ENCODE results near the gene RRH. TPM values are rescaled to one million over a fixed set of nuclear protein-coding genes. Genes with fewer than 3 reads are reported as not detected.

The RRH gene
- total and polyA plus RNA-seq, 2 of the 4 experiments (the other 2 are of a cell fraction): 0.05 TPM; not detected in 1

DNA sequence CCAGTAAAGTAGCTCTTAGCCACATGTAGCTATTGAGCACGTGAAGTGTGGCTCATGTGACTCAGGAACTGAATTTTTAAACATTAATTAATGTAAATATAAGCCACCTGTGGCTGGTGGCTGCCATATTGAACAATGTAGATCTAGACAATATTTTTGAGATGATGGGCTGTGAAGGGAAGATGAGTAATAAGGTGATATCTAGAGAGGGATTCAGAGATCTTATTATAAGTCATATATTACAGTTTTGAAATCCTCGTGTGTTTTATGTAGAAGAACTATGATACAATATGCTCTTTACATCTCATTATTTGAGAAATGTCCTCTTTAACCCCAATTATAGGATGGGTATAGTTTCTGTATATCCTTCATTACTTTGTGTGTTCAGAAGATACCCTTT, 6.6 kb upstream of the RRH start:
- H3K56ac ChIP-seq (ENCODE audit: extremely low read depth, insufficient read depth, low read length): no peak overlapping the region
- H3K9ac ChIP-seq (ENCODE audit: low read depth, low read length): no peak overlapping the region
- no peak overlapping the region for H4K91ac ChIP-seq (ENCODE audit: insufficient read depth, low read depth, low read length)
- in situ Hi-C loops (cut with MboI; ENCODE audit: low sequenced_read_pairs) (no loop called here), dilution Hi-C loops (cut with HindIII; ENCODE audit: low sequenced_read_pairs, unreplicated experiment) (no loop called here), intact Hi-C loops (cut with micrococcal nuclease) (loop anchor here (5.0 to 10.0 kb wide), 2 partner anchors 284 to 996 kb away; no protein-coding TSS in a partner anchor)
- DNase-seq (no peak), ATAC-seq (ENCODE audit: low read depth) (no peak)
- POLR2A ChIA-PET (ENCODE audit: unreplicated experiment): no interaction called here
- H2AFZ ChIP-seq (replicated peaks; ENCODE audit: low read length, poor library complexity): no peak overlapping the region
- H2BK120ac ChIP-seq (ENCODE audit: low read depth, low read length): no peak overlapping the region
- no peaks in the 10 kb centered on the region for H4K20me1 ChIP-seq (ENCODE audit: insufficient read depth, low read length)
- no peak overlapping the region for H3K27ac ChIP-seq (ENCODE audit: insufficient read depth, low read length)
- H2BK15ac ChIP-seq (ENCODE audit: low read depth, low read length): no peak overlapping the region
- H3K4ac ChIP-seq (ENCODE audit: low read depth, low read length): no peak overlapping the region
- BruUV-seq (replicated peaks): no TSS peak
- H3K27me3 ChIP-seq (ENCODE audit: control insufficient read depth, insufficient read depth, low read length): no peaks in the 10 kb centered on the region
- no peak overlapping the region for H3K18ac ChIP-seq (ENCODE audit: low read depth, low read length)
- no peak overlapping the region for H2AK5ac ChIP-seq (ENCODE audit: low read depth, low read length)
- peaks cover 16 to 23% of the 10 kb centered on the region in 2 experiments; a peak in 3 of 4 replicates for H3K79me1 ChIP-seq (ENCODE audit: low read depth in 1 of 2, low read length in 2 of 2)
- no peak overlapping the region for H3K4me3 ChIP-seq (ENCODE audit: insufficient read depth, low read depth, low read length)
- no peaks in the 10 kb centered on the region for H3K9me3 ChIP-seq (ENCODE audit: control insufficient read depth, insufficient read depth, low read length)
- no peak overlapping the region for H3K4me2 ChIP-seq (ENCODE audit: low read depth, low read length)
- CTCF ChIA-PET: interaction anchor here (0.6 kb wide), 1 partner anchor 14 kb away, joined by 3 read pairs; no protein-coding TSS in a partner anchor
- no peak overlapping the region for H4K8ac ChIP-seq (ENCODE audit: low read depth in 2 of 2, low read length in 2 of 2)
- no peak overlapping the region for H2BK5ac ChIP-seq (ENCODE audit: low read depth, low read length, poor library complexity, severe bottlenecking)
- H3K23ac ChIP-seq (ENCODE audit: low read depth, low read length): no peak overlapping the region
- H4K5ac ChIP-seq (ENCODE audit: low read depth, low read length): no peak overlapping the region
- H3K36me3 ChIP-seq (ENCODE audit: control insufficient read depth, insufficient read depth, low read length): peaks cover 12% of the 10 kb centered on the region
- H3K9me1 ChIP-seq (ENCODE audit: insufficient read depth, low read length): no peaks in the 10 kb centered on the region
- no peak for TF ChIP-seq RCOR1 (IDR thresholded peaks at IDR 0.05; ENCODE audit: insufficient replicate concordance, low read length)
- no peak for TF ChIP-seq BHLHE40 (IDR thresholded peaks at IDR 0.05; ENCODE audit: low read depth, low read length)
- no peak for TF ChIP-seq MXI1 (IDR thresholded peaks at IDR 0.05; ENCODE audit: borderline replicate concordance, low read depth, low read length)
- TF ChIP-seq MAFK (IDR thresholded peaks at IDR 0.05; ENCODE audit: low read depth, low read length): no peak
- no peak for TF ChIP-seq CHD1 (IDR thresholded peaks at IDR 0.05; ENCODE audit: low read depth, low read length)
- no peak for TF ChIP-seq RFX5 (IDR thresholded peaks at IDR 0.05; ENCODE audit: low read depth, low read length)
- TF ChIP-seq RAD21 (IDR thresholded peaks at IDR 0.05; ENCODE audit: low read length): no peak
- no peak for TF ChIP-seq SMC3 (IDR thresholded peaks at IDR 0.05; ENCODE audit: low read depth, low read length)
- no CpG with 5 or more reads among the region's 2 CpGs for WGBS, 2 experiments (ENCODE audit: extremely low coverage in 2 of 2, insufficient read length in 1 of 2)
- H2BK20ac ChIP-seq (ENCODE audit: low read depth, low read length): no peak overlapping the region
- H3K14ac ChIP-seq (replicated peaks; ENCODE audit: low read depth, low read length): no peak overlapping the region
- 0 out of 2 replicates have a peak, but pooled peaks cover 1% of the 10 kb centered on the region for H3K4me1 ChIP-seq (ENCODE audit: control insufficient read depth, insufficient read depth, low read length)
- no peak overlapping the region for H2AK9ac ChIP-seq (replicated peaks; ENCODE audit: low read depth, low read length, poor library complexity)
